ENCODE data around the gene MSH3.
"Not testable (repeated sequence)": the region's sequence is repeated elsewhere in the genome, so short reads cannot be mapped to it uniquely, and the experiment has no call there.

Gene MSH3

DNA sequence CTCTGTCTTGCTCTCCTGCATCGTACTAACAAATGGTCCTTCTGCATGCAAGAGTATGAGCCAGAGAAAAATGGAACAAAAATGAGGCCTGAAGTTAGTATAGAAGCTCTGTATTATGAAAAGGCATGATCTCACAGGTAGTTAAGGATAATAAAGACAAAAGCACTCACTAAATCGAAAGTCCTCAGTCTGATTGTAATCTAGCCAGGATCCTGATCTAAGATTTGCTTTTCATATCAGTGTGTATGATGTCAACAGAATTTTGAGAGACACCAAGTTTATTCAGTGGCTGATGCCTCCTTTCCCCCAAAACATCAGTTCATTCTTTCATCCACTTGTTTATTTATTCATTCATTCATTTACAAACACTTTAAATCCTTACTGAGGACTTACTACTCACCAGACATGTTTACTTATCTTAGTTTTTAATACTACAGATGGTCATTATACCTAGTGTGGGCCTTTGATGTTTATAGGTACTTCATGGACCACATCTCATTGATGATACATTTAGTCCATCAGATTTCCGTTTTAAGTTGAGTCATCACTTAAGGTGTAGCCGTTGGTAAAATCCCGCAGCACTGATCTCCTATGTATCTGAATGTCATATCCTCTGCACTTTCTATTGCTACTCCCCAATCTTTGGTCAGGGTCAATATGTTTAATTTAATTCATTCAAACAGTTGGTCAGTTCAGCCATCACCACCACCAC lies 105.6 kb downstream of the MSH3 start:
- no peak for DNase-seq

DNA sequence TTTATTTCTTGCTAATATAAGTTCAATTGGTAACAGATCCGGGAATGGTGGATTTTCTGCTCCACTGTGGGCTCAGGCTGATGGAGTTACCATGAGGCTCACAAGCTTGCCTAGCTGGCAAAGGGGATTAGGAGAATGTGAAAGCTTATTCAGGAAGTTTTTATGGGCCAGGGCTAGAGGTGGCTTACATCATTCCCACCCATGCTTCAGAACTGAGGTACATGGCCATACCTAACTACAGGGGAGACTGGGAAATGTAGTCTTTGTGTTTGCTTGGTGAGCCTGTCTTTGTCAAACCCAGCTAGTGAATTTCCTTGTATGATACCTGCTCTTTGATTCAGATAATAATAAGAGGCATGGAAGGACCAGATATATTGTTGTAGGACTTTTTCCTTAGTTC lies 106.2 kb downstream of the MSH3 start:
- no peak for DNase-seq

DNA sequence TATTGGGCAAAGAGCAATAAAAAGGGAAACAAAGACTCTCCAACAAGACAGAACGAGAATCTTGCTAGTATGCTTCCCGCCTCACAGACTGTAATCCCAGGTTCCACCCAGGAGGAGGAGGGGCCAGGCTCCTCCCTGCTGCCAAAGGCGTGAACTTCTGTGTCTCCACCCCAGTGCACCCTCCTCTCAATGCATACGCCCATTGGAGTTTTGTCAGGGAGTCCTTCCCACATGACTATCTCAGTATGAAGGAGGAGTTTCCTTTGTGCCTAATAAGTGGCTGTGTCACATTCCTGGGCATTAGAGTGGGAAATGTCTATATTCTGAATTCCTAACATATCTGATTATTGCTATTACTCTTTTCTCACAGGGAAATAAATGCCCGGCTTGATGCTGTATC lies 106.7 kb downstream of the MSH3 start:
- DNase-seq = no peak

DNA sequence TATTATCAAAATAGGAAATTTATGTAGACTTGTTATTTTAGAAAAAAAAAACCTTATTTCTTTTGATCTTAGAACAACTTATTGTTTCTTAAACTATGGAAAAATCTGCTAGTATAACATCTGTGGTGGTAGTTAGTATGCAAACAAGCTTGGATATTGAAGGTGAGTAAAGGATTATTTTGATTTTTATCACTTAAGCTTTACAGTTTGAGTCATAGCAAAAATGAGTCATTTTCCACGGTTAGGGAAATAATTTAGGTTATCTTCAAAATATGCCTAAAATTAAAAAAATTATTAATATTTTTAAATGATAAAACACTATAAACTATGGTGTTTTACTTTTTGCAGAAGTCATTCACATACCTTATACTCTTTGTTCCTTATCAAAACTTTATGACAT lies 107.5 kb downstream of the MSH3 start:
- DNase-seq = no peak

DNA sequence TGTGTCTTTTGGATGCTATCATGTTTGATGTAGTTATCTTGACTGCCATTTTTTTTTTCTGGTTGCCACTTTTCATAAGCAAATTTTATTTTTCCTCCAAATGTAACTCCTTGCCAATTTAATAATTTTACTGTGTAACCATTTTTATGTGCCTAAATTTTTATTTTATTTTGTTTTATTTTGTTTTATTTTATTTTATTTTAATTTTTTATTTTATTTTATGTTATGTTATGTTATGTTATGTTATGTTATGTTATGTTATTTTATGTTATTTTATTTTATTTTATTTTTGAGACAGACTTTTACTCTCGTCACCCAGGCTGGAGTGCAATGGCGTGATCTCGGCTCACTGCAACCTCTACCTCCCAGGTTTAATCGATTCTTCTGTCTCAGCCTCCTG lies 108.1 kb downstream of the MSH3 start:
- no peak for DNase-seq

DNA sequence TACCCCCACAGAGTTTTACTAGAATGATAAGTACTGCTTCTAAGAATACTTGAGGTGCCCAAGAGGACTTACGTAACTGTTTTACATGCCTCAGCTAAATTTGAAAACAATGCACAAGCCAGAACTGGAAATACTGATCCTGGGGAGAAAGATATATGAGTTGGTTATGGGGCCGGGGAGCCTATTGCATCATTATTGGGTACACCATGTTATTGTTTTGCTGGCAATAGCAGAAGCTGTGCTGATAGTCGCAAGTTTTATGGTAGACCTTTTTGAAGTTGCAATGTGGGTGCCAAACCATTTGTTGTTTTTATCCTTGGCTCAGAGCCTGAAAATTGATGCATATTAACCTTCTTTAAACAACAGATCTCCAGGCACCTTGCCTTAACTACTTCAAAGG lies 108.8 kb downstream of the MSH3 start:
- DNase-seq = no peak

DNA sequence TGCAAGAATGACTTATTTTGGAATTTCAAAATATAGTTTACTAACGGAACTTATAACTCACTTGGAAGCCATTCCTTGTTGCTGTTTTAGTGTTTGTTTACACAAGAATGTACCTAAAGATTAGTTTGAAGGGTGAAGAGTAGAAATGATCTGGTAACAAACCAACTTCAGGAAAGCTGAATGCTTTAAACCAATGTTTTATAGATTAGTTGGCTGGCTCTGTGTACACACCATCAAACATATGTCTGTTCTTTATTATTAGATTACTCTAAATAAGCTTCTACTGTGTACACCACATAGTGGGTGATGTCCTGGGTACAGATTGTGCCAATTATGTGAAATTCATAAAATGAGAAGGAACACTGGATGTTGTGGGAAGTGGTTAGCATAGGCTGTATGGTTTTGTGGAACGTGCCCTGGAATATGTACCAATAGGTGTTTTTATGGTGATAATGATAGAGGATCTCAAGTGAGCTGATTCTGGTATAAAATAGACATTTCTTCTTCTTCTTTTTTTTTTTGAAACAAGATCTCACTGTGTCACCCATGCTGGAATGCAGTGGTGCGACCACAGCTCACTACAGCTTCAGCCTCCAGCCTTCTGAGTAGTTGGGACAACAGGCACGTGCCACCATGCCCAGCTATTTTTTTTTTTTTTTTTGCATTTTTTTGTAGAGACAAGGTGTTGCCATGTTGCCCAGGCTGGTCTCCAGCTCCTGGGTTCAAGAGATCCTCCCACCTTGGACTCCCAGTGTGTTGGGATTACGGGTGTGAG lies 109.6 kb downstream of the MSH3 start:
- DNase-seq = no peak

DNA sequence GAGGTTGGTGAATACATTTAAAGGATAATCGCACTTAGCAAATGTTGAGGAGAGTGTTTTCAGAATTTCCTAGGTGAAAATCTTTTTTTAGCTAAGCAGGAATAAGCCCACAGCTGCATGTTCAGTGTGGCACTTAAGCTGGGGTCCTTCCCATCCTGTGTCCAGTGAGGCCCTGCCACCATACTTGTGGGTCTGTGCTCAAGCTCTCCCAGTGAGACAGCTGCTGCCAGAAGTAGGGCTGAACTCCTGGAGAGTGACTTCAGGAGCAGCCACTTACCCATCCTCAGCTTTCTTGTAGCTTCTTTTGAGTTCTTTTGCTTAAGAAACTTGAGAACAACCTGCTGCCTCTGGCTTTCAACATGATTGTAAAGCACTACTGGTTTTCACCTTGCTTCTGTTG lies 110.3 kb downstream of the MSH3 start:
- no peak for DNase-seq

DNA sequence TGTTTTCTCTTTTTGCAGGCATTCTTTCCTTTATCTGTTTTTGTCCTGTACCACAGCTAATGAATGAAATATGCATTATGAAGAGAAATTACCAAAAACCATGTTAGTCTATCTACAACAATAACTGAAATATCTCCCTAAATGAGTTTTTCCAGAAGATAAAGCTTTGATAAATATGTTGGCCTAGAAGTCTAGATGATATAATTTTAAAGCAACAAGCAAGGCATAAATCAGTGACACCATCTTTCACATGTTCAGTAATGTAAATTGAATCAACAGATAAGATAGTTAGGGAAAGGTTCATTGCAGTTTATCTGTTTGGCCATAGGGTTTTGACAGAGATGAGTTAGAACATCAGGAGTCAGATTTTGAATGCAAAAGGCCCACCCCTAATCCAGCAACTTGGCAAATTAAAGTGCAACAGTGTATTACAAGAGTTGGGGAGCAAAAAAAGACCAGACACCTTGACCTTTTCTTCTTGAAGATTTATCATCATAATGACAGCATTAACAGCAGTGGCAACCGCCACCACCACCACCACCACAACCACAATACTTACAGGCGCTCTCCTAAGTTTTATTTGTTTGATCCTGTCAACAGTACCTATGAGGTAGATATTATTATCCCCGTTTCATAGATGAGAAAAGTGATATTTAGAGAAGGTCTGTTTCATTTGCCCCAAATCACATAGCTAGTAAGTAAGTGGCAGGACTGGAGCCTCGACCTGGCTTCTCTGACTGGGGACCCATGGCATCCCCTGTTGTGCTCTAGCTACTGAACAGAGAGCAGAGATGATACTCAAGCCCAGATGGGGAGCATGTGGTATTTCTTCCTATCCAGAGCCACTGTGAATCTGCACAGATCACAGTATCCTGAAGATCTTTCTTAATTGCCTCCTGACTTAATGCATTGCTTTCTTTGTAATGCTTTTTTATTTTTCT lies 123.2 kb downstream of the MSH3 start:
- DNase-seq = no peak

DNA sequence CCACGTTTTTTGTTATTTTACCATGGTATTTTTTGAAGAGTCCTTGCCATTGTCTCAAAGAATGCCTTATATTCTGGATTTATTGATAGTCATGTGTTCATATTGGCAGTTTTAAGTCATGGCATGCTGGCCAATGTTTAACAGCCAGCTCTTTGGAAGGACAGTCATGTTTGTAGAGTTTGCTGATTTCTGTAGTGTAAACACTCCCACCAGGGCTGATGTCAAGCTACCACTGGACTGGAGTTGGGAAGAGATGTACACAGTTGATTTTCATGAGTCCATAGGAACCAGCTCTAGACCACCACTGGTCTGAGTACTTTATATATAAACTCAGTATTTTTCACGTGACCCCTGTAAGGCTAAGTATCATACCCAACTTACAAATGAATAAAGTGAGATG lies 125.6 kb downstream of the MSH3 start:
- DNase-seq = no peak

DNA sequence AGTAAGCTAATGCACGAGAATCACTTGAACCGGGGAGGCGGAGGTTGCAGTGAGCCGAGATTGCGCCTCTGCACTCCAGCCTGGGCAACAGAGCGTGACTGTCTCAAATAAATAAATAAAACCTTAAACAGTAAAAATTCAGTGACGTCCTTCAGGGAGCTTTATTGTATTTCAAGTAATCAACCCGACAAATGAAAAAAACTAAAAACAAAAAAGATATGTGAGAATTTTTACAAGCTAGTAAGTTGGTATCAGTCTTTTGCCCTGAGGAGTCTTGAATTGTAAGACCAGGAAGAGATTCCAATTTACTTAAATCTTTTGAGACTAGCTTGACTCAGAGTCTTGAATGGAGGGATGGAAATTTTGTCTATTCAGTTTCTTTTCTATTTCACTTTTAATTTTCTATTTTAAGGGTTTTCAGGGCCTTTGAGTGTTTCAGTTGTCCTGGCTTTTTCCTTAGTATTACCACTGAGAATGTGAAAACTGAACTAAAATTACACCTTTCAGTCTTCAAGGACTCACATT lies 126.4 kb downstream of the MSH3 start:
- DNase-seq = no peak

DNA sequence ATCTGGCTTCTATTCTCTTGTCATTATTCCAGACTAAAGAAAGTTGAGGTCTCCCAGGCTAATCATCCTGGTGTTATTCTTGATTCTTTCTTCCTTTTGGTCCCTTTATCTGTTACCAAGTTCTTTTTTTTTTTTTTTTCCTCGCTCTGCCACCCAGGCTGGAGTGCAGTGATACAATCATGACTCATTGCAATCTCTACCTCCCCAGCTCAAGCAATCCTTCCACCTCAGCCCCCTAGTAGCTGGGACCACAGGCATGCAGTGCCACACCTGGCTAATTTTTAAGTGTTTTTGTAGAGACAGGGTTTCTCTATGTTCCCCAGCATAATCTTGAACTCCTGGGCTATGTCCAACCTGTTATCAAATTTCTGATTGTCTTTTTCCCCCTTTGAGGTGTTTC lies 126.9 kb downstream of the MSH3 start:
- DNase-seq = no peak

DNA sequence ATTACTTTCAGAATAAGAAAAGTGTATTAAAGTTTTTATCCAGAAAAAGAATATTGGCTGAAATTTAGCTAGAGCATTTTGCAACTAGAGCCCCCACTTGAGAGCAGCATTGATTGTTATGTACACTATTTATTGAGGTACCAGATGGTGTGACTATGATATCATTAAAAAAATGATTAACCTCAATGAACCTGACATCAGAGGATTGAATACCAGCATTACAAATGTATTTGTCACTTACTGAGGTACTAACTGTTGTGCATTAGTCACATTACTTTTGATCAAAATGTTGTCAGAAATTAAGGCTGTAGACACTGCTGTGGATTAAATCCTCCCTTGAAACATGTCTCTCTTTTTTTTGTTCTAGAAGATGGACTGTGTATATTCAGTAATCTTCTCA lies 128.2 kb downstream of the MSH3 start:
- DNase-seq = no peak

DNA sequence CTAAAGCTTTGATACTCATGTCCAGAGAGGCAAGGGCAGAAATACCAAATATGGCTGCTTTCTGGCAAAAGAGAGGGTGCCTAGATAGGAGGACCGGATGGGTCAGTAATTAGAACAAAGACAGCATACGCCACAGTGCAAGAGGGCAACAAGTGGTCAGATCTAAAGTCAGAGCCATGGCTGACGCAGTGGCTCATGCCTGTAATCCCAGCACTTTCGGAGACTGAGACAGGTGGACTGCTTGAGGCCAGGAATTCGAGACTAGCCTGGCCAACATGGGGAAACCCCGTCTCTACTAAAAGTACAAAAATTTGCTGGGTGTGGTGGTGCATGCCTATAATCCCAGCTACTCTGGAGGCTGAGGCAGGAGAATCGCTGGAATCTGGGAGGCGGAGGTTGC lies 129.3 kb downstream of the MSH3 start:
- DNase-seq = not testable (repeated sequence)

DNA sequence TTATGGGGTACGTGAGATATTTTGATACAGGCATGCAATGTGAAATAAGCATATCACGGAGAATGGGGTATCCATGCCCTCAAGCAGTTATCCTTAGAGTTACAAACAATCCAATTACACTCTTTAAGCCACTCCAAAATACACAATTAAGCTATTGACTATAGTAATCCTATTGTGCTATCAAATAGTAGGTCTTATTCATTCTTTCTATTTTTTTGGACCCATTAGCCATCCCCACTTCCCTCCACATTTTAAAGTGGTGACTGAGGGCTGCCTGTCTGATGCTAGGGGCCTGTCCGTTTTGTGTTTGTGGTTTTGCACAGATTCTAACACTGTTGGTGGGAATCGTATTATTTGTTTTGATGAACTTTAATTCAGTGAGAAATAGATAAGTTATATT lies 130.0 kb downstream of the MSH3 start:
- no peak for DNase-seq

DNA sequence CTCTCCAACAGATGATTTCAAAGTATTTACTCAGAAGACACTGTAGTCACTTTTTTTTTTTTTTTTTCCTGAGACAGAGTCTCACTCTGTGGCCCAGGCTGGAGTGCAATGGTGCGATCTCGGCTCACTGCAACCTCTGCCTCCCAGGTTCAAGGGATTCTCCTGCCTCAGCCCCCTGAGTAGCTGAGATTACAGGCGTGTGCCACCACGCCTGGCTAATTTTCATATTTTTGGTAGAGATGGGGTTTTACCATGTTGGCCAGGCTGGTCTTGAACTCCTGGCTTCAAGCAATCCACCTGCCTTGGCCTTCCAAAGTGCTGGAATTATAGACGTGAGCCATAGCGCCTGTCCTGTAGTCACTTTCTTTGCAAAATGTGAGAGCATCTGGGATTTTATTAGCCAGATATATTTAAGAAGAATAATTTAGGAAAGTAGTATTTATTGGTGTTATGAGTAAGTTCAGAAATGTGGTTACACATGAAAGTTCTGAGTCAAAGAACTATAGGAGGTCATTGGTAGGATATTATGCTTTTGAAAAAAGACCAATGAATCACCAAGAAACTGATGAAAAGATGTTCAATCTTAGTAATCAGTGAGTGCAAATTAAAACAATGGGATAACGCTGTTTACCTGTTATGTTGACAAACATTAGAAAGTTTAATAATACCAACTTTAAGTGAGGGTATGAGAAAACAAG lies 135.0 kb downstream of the MSH3 start:
- DNase-seq = not testable (repeated sequence)

DNA sequence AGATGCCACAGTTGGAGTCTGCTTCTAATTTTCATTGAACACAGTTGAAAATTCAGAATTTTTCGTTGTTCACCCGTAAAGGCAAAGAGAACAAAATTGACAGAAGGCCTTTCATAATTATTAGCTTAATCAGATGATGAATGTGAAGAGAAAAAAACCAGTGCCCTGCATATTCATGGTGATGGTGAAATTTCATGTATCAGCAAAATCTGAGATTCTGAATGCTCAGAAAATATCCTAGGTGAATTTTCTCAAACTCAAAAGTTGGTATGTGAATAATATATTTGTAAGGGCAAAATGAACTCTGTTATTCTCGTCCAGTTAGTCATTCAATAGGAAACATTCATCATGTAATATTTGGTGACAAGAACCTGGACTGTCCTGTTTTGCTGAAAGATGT lies 136.2 kb downstream of the MSH3 start:
- DNase-seq = no peak

DNA sequence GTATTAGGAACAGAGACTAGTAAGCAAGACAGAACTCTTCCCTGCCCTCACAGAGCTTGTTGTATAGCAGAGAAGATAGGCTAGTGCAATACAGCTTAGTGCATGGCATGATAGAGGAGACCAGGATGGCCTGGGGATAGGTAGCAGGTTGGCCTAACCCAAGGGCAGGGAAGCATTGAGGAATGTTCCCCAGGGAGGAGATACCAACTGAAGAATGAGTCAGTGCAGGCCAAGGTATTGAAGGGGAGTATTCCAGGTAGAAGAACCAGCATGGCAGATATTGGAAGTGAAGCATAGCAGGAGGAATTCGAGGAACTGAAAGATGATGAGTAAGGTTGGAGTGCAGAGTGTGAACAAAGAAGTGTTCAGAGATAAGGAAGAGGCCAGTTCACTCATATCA lies 138.9 kb downstream of the MSH3 start:
- DNase-seq = no peak

DNA sequence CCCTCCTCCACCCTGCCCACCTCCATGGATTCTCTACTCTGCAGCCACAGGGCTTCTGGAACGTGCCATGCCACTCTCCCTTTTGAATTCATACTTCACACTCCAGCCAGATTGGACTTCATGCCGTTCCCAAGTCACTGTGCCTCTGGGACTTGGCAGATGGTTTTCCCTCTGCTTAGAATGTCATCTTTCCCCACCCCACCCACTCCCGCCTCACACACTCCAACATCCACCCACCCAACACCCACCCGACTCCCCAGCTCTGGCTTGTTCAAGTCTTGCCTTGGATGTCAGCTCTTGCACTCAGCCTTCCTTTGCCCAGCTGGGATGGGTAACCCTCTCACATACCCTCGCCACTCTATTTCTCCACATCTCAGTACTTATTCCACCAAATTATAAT lies 142.4 kb downstream of the MSH3 start:
- no peak for DNase-seq

DNA sequence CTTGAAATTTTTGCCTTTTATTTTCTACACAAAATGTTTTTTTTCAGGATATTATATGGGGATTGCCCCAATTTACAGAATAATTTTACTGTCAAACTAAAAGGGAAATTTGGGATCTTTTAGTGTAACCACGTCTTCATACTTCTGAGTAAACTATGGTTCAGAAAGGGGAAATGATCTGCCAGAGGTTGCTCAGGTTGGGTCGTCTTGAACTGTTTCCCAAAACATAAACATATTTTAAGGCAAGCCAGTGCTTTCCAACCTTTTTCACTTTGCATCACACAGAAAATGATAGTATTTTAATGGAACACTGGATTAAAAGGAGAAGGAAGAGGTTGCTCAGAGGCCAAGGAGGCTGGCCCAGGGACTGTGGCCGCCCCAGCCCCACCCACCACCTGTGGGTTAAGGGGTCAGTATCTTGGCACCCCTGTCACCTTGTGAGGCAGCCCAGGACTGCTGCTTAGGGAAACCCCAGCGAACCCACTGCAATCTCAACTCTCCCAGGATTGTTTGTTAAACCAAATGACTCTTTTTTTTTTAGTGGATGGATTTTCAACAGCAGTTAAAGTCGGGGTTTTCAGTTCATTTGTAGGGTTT lies 143.1 kb downstream of the MSH3 start:
- no peak for DNase-seq

DNA sequence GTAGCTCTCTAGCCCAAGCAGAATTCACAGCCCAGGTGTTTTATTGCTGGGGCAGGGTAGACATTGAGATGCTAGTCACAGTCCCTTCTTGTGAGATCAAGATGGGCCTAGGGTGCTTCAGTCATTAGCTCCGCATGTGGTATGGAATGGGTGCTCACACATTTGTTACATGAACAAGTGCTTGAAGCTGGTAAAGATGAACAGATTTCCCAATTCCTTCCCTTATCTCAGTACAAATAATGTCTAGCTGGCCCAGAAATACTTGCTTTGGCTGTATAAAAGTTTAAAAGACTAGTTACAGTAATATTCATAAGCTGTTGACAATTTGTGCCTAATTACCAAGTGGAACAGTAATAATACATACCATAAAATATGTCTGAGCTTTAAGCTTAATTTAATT lies 143.7 kb downstream of the MSH3 start:
- DNase-seq = no peak

DNA sequence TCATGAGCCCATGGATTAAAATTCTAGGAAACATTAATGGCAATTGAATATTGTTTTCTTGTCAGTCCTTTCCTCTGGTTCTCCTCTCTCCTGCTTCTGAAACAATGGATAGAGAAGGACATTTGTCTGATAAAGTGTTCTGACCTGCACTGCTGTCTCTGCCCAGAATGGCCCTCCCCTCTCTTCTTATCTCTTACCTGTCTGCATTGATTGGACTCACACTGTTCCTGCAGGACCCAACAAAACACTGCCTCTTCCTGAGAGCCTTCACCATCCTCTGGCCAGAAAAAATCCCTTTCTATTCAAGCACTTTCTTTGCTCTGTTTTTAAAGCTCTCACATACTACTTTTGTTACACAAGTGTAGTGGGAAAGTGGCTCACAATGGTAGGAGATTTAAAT lies 144.2 kb downstream of the MSH3 start:
- DNase-seq = no peak

Data from DMS153 (cell line).